Measurements from ENCODE around the gene UBD. TPM values are rescaled to one million over a fixed set of nuclear protein-coding genes. Genes with fewer than 3 reads are reported as not detected.

UBD gene
- total and polyA plus RNA-seq, 2 of the 13 experiments (the other 11 are each of a cell fraction or from before 2014, with no cell fraction given) = 13.9 to 172 TPM

DNA sequence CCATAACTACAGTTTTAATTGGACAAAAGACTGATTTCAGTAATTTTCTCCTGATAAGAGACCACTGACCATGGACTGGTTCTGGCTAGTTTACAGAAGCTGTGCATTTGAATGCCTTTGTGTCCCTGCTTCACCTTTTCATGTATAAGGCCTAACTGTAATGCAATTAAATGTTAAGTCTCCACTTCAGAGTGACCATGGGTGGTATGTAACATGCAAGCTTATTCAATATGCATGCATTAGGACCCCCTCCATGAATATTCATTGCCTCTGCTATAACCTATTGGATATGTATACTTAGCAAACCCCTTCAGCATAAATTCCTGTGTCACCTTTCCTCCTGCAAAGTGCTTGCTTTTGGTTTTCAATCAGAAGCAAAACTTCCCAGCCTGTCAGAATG, 2.2 kb downstream of the UBD start (continued):
- TF ChIP-seq, protein P1, sequence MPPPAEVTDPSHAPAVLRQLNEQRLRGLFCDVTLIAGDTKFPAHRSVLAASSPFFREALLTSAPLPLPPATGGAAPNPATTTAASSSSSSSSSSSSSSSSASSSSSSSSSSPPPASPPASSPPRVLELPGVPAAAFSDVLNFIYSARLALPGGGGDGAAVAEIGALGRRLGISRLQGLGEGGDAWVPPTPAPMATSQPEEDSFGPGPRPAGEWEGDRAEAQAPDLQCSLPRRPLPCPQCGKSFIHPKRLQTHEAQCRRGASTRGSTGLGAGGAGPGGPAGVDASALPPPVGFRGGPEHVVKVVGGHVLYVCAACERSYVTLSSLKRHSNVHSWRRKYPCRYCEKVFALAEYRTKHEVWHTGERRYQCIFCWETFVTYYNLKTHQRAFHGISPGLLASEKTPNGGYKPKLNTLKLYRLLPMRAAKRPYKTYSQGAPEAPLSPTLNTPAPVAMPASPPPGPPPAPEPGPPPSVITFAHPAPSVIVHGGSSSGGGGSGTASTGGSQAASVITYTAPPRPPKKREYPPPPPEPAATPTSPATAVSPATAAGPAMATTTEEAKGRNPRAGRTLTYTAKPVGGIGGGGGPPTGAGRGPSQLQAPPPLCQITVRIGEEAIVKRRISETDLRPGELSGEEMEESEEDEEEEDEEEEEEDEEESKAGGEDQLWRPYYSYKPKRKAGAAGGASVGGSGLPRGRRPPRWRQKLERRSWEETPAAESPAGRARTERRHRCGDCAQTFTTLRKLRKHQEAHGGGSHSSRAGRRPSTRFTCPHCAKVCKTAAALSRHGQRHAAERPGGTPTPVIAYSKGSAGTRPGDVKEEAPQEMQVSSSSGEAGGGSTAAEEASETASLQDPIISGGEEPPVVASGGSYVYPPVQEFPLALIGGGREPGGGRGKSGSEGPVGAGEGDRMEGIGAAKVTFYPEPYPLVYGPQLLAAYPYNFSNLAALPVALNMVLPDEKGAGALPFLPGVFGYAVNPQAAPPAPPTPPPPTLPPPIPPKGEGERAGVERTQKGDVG (CRISPR knock-in tag; IDR thresholded peaks at IDR 0.05; ENCODE audit: borderline replicate concordance) = no peak
- TF ChIP-seq ZFP36L2 (CRISPR knock-in tag; IDR thresholded peaks at IDR 0.05) (no peak), KLF9 (CRISPR knock-in tag; IDR thresholded peaks at IDR 0.05; ENCODE audit: low read depth) (no peak)

DNA sequence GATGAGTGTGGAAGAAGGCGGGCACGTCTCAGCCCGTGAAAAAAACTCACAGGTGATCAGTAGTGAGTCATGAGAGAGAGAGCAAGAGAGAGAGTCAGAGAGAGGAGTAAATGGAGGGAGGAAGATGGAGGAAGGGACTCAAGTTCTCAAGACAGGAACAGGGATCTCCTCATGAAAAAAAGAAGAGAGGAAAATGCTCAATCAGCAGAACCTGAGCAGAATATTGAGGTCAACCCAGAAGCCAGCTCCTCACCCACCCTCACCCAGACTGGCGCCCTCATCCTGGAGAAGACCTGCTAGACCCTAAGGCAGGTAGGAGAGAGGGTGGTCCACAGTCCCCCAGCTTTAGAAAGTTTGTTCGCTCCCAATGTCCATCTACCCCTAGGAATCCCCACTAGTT, 4.8 kb downstream of the UBD start:
- no peak for DNase-seq (ENCODE audit: low spot score)
- no peak overlapping the region for H3K4me3 ChIP-seq (replicated peaks in 1 of 3; ENCODE audit: insufficient read depth in 1 of 3, low read depth in 2 of 3, low read length in 3 of 3)
- in situ Hi-C loops (cut with HindIII; ENCODE audit: extremely low pct_ligation_motif_present, low pct_unique_long_range_greater_than_20kb) = no loop called here
- TF ChIP-seq, protein P2, sequence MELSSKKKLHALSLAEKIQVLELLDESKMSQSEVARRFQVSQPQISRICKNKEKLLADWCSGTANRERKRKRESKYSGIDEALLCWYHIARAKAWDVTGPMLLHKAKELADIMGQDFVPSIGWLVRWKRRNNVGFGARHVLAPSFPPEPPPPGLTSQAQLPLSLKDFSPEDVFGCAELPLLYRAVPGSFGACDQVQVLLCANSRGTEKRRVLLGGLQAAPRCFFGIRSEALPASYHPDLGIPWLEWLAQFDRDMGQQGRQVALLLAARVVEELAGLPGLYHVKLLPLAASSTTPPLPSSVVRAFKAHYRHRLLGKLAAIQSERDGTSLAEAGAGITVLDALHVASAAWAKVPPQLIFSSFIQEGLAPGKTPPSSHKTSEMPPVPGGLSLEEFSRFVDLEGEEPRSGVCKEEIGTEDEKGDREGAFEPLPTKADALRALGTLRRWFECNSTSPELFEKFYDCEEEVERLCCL (CRISPR knock-in tag; IDR thresholded peaks at IDR 0.05; ENCODE audit: borderline replicate concordance) = no peak
- TF ChIP-seq MAFF (IDR thresholded peaks at IDR 0.05; ENCODE audit: low read depth, low read length) (peak; percentile 77), MAFK (conservative IDR thresholded peaks at IDR 0.05 in 1 of 2, IDR thresholded peaks at IDR 0.05 in 1 of 2; ENCODE audit: low read length in 2 of 2) (peak; percentile 77 to 84)
- TF ChIP-seq, protein P3, sequence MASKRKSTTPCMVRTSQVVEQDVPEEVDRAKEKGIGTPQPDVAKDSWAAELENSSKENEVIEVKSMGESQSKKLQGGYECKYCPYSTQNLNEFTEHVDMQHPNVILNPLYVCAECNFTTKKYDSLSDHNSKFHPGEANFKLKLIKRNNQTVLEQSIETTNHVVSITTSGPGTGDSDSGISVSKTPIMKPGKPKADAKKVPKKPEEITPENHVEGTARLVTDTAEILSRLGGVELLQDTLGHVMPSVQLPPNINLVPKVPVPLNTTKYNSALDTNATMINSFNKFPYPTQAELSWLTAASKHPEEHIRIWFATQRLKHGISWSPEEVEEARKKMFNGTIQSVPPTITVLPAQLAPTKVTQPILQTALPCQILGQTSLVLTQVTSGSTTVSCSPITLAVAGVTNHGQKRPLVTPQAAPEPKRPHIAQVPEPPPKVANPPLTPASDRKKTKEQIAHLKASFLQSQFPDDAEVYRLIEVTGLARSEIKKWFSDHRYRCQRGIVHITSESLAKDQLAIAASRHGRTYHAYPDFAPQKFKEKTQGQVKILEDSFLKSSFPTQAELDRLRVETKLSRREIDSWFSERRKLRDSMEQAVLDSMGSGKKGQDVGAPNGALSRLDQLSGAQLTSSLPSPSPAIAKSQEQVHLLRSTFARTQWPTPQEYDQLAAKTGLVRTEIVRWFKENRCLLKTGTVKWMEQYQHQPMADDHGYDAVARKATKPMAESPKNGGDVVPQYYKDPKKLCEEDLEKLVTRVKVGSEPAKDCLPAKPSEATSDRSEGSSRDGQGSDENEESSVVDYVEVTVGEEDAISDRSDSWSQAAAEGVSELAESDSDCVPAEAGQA (IDR thresholded peaks at IDR 0.05; ENCODE audit: low read depth) = no peak
- TF ChIP-seq, protein P3 (CRISPR knock-in tag; IDR thresholded peaks at IDR 0.05; ENCODE audit: borderline replicate concordance) = no peak
- no peak for ATAC-seq
- no peak overlapping the region for H3K9ac ChIP-seq (ENCODE audit: insufficient read depth, low read depth, low read length)
- no peak overlapping the region for H2AFZ ChIP-seq (ENCODE audit: low read length)
- 77% methylated on average over 5 of the region's 5 CpGs for WGBS (ENCODE audit: low lambda C conversion rate)
- no peaks in the 10 kb centered on the region for H3K9me3 ChIP-seq (ENCODE audit: low read length)
- H3K27me3 ChIP-seq (ENCODE audit: control insufficient read depth in 1 of 2, insufficient read depth in 2 of 2, low read length in 2 of 2) = no peaks in the 10 kb centered on the region
- intact Hi-C loops (cut with micrococcal nuclease; ENCODE audit: unreplicated experiment) = no loop called here
- no peak overlapping the region for H3K27ac ChIP-seq (ENCODE audit: extremely low read length, insufficient read depth, low read length)
- no TSS peak for BruUV-seq (replicated peaks)
- no peak overlapping the region for H3K4me2 ChIP-seq (ENCODE audit: low read depth, low read length)
- H4K20me1 ChIP-seq (ENCODE audit: insufficient read depth, low read length) = no peaks in the 10 kb centered on the region
- POLR2A ChIA-PET = no interaction called here
- H3K79me2 ChIP-seq (ENCODE audit: insufficient read depth, low read length) = no peaks in the 10 kb centered on the region
- FAIRE-seq = no peak
- peaks cover 12% of the 10 kb centered on the region for H3K4me1 ChIP-seq (ENCODE audit: insufficient read depth, low read length)
- no peaks in the 10 kb centered on the region for H3K36me3 ChIP-seq (replicated peaks in 1 of 2; ENCODE audit: control insufficient read depth in 1 of 2, insufficient read depth in 2 of 2, low read length in 2 of 2)
- CTCF ChIA-PET (ENCODE audit: low intra/inter-chr PET ratio, low total read pairs) = no interaction called here

Data from HepG2 (cell line).